DMS153 (cell line): ENCODE data around the gene NKX2-1.
"Not testable (repeated sequence)": the region's sequence is repeated elsewhere in the genome, so short reads cannot be mapped to it uniquely, and the experiment has no call there.

Source experiments
- DNase-seq: peaks from one replicate; lab custom pipeline; 2025; lab: John Stamatoyannopoulos, UW

The NKX2-1 gene

DNA sequence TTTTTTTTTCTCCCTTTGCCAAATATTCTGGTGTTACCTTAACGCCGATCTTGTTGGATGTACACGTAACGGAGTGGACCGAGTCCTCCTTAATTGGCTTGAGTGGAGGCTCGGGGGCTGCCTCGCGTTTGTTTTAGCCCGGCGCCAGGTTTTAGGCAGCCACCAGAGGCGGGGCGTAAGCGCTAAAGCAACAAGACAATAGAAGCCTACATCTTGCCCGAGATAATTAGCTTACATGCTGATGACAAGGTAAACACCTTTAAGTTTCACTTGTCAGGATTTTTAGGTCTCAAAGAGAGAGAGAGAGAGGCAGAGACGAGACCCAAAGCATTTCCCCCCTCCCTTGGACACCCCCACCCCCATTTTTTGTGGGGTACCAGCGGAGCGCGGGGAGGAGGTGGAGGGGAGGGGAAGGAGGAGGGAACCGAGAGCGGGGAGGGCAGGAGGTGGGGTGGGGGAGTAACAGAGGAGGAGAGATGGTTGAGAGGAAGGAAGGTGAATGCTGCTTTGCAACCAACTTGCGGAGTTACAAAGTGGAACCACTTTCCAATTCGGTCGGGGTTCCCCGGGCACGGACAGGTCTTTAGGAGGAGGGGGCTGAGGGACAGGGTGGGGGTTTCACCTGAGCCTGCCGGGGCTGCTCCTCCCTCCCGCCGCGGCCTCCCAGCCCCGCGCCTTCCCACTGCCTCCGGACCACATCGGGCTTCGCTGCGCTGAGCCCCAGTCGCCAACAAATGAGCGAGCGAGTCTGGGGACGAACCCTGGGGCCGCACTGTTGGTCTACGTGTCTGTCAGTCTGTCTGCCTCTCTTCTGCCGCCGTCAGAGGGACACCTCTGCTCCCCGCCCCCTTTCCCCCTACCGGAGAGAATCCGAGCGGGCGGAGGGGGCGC, at the start of gene NKX2-1:
Gene NKX2-1, minus strand, starts transcription at position 802 of the 891 bp plus-strand sequence. Its CDS starts 103 bp downstream, at position 699.
- DNase-seq, result peak; percentile 63

DNA sequence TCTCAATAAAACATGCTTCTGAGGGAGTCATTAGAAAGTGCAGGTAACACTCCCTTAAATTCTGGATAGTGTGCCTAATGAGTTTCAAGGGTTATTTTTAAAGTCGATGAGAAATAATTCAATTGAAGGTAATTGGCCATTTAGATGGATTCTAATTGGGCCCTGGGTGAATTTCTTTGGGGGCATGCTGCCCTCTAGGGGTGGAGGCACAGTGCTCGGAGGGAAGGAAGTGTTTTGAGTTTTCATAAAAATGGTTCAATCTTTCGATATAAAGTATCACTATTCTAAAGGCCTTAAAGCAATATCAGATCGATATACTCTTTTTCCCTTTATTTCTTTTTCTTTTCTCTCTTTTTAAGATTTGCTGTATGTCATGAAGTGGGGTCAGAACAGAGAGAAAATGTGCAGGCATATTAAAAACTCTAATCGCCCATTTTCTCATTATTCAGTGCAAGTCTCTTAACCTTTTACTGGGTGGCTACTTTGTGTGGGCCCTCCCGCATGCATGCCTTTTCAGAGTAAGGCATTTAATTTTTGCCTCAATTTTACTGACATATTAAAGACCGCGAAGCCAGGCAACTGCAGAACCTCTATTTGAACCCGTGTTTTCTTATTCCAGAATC, 36.9 kb upstream of the NKX2-1 start:
- no peak for DNase-seq

DNA sequence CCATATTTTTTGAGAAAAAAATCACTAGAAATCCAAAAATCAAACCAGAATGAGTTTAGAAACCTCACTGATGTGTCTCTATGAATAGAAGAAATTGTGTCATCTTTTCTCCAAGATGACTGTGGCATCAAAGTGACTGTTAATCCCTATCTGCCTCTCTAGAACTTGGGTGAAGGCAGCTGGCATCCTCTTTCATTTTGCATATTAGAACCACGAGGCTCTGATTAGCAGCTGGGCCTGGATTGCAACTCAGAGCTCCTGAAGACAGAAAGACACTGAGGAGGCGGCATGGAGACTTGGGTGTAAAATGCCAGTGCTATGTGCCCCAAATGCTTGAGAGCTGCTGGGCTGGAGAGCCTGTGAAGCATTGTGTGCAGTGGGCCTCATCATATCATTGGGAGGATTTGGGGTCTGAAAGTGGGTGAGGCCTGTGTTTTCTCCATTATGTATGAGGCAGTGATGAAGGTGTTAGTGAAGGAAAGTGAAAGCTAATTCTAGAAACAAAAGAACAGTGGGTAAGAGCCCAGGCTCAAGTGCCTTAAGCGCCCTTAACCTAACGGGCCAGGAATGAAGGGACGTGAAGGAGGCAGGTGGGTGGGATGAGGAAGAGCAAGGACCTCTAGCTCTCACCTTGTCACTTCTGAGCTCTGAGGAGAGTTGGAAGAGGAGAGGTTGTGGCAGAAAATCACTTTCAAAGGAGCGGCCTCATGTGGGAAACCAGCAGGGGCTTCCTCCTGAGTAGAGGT, 36.1 kb upstream of the NKX2-1 start:
- no peak for DNase-seq

DNA sequence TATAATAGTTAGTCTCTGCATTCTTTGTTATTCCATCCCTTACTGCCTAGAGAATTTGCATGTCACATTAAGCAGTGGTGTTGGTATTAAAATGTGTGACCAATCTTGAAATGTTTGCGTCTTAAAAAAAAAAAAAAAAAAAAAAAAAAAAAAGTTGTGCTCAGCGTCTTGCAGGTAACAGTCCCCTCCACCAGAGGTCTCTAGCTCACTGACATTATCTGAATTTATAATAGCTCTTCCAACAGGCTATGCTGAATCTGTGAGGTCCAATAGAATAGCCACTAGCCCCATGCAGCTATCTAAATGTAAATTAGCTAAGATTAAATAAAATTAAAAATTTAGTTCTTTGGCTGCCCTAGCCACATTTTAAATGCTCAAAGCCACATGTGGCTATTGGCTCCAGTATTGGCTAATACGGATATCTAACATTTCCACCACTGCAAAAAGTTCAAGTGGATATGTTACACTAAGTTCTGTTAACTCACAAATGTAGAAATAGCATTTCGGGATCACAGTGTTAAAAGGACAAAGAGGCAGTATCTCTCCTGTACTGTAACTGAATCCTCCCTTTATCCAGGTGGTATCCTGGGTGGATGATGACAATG, 33.7 kb upstream of the NKX2-1 start:
- peak; percentile 45 for DNase-seq

DNA sequence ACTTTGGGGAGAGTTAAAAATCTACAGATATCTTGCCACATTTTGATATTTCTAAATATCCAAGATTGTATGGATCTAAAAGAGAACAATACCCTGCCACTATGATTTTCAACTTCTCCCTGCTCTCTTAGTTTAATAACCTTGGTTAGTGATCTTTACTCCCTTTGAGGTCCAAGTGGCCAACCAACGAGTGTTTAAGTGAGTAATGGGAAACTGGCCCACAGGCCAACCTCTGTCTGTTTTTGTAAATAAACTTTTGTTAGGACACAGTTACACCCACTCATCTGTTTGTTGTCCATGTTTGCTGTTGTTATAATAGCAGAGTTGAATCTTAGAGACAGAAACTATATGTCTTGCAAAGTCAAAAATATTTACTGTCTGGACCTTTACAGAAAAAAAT, 30.9 kb upstream of the NKX2-1 start:
- DNase-seq, result no peak

DNA sequence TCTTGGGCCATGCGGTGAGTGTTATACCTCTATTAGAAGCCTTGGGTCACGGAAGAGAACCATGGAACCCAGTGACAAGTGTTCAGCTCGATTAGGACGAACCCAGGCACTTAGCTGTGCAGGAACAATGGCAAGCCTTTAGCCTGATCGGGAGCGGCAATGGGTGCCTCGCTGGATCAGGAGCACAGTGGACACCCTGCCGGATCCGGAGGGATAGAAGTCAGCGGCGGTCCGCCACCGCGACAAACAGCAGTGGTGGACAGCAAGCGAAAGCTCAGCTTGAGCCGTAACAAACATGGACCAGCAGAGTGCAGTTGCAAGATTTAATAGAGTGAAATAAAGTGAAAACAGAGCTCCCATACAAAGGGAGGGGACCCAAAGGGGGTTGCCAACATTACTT, 24.2 kb upstream of the NKX2-1 start:
- DNase-seq, result not testable (repeated sequence)

DNA sequence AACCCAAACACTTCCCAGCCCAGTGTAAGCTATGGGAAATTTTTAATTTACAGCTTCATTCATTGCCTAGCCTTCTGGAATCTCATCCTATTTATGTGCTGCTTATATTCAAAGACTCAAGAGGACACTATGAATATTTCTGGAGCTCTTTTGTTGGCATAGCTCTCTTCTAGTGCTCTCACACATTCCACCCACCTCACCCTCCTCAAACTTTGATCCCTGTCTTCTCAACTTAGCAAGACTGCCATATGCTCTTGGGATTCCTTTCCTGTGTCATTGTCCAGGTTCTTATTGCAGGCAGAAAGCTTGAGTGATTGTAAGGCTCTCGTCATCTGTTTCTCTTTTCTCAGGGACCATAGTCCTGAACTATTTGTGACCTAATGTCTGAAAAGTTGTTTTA, 18.0 kb upstream of the NKX2-1 start:
- DNase-seq, result no peak

DNA sequence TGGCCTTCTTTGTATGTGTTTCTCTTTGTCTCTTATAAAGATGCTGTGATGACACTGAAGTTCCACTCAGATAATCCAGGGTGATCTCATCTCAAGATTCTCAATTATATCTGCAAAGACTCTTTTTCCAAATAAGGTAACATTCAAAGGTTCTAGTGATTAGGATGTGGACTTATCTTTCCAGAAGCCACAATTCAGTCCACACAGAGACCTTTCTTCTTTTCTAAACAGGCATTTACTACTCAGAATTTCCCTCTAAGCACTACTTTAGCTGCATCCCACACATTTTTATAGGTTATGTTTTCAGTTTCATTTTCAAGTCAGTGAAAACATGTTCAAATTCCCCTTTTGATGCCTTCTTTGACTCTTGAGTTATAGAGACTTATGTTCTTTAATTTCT, 9.0 kb upstream of the NKX2-1 start:
- no peak for DNase-seq

DNA sequence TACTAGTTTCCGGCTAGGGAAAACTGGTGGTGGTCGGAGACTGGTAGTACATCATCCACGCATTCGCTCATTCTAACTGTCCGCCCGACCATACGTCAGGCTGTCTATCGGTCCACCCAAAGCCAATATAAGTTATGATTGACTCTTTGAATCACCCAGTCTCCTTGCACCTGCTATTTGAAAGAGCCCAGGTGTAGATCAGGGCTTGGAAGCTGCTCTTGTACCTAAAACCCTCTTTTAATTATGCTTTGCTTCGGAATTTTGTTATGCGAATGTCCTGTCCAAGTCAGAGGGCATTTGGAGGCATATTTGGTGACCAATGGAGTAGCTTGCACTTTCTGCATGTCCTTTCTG, 5.7 kb upstream of the NKX2-1 start:
- DNase-seq, result no peak

DNA sequence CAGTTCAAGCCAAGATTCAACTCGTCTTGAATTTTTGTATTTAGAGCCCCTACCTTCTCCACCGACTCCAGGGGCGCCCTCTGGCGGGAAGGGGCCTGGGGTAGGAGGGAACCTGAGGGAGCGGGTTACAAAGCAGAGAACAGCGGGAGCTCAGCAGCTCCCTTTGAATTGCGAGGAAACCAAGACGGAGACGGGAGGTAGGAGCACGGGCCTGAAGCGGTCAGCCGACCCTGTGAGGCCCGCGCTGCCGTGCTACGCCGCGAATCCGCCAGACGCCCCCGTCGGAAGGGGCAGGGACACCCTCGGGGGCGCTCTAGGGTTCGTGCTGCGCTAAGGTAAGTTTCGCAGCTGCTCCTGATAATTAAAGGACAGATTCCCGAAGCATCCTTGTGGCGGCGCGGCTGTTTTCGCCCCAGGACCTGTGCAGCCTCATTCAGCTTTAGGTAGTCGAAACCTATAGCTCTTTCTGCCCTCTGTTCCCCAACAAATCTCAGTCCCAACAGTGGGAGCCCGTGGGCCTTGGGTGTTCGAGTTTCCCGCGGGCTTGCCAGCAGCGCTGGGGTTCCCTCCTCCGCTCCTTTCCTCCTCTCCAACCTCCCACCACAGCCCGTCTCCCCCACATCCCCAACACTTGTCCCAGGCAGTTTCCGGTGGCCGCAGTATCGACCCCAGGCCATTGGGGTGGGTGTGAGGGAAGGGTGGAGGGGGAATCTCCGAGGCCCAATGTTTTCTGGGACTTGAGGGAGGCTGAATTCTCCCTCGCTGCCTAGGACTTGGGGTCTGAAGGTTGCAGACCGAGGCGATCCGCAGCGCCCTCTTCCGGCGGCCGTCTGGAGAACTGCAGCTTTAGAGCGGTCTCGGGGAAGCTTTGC, 5.1 kb upstream of the NKX2-1 start:
- no peak for DNase-seq

DNA sequence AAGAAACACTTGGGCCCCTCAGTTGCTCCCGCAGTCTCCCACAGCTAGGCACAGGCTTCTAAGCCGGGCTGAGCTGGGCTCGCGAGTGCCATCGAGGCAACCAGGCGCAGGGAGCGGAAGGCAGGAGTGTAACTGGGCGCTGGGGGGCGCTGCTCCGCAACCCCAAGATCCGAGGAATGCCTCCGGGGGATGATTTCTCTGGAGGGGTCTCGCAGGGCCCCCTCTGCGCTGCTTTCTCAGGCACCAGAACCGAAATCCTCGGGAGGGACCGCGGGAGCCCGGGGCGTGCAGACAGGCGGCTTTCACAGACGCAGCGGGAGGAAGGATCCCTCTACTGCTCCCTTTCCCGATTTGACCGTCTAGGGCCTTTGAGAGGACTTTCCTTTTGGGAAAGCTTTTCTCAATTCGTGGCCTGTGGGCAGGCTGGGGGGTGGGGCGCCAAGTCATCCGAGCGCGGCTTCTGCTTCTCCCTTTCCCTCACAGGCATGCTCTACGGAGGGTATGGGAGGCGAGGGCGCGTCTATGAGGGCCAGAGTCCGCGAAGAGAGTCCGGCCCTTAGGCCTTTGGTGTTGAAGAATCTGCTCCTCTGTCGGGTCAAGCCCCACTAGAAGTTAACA, 4.3 kb upstream of the NKX2-1 start:
- no peak for DNase-seq

DNA sequence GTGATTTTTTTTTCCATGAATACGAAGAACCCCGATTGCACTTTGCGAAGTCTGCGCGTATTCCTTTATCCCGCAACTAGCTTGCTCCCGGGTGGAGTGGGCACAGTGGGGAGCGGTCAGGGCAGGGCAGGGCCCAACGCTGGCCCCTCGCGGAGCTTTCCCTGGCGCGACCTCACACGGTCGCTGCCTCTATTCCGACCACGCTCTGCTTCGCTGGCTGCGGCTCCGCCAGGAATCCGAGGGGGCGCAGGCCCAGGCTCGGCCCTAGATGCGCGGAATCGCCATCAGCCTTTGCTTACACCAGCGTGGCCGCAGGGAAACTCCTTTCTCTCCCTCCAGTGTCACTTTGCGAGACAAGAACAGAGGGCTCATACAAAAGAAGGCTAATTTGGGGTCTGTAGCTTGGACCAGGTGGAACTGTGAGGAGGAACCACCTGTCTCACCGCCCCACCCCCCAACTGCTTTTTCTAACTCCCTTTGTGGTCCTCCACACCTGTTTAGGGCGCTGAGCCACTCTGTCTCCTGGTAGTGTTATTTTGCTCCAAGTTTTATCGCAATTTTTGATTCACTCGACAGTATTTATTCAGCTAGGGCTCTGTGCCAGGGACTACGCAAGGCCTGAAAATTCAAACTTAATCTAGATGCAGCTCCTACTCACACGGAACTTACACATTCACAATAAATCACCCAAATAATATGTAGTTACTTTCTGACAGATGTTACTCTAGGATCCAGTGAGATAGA, 3.1 kb upstream of the NKX2-1 start:
- DNase-seq, result no peak

DNA sequence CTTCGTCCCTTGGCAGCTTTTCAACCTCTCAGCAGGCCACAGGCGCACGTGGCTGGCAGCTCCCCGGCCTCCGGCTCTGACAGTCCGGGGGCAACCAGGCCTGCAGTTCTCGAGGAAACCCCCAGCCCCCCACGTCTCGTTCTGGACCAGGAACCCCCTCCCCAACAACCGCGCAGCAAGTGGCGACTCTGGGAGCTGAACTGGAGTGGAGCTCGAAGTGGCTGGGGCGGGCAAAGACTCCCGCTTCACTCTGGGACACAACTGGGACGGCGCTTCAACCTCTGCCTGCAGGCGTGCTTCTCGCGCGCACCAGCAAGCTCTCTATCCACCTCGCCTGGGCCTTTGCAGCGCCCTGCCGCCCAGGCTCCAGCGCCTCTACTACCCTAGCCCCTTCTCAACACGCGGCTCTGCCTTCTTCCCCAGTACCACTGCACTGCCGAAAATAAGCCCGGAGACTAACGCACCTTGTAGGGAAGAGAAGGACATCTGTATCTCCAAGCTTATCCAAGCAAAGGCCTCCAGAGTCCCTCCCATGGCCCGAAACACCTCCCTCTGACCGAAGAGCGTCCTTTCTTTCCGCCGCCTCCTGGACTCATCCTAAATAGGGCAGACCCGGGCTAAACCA, 2.4 kb upstream of the NKX2-1 start:
- no peak for DNase-seq

DNA sequence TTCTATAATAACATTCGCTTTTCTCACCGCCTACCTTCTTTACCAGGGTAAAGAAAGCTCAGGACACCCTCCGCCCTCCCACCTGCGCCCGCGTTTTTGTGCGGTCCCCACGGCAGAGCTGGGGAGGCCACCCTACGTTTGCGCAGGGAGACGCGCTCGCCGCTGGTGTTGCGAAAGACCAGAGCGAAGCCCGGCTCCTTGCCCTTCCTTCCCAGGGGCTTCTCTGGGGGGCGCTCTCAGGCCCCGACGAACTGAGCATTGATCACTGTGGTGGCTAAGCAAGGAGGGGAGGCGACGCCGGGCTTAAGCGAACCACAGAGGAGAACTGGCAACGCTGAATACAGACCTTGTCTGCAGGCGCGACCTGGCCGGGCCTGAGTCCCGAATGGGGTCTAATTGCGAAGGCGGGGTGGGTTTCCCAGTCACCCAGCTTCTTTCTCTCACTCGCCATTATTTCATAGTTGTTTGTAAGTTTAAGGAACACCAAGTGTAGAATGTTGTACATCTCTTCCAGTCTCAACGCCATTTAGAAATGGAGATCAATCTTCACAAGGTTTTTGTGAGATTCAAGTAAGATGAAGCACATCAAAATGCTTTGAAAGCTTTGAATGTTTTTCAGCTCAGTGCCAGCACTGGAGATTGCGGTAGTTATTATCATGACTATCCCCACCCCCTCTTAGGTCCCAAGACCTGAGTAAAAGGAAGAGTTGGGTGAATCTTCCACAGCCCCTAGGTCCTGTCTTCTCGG, 1.7 kb upstream of the NKX2-1 start:
- no peak for DNase-seq

DNA sequence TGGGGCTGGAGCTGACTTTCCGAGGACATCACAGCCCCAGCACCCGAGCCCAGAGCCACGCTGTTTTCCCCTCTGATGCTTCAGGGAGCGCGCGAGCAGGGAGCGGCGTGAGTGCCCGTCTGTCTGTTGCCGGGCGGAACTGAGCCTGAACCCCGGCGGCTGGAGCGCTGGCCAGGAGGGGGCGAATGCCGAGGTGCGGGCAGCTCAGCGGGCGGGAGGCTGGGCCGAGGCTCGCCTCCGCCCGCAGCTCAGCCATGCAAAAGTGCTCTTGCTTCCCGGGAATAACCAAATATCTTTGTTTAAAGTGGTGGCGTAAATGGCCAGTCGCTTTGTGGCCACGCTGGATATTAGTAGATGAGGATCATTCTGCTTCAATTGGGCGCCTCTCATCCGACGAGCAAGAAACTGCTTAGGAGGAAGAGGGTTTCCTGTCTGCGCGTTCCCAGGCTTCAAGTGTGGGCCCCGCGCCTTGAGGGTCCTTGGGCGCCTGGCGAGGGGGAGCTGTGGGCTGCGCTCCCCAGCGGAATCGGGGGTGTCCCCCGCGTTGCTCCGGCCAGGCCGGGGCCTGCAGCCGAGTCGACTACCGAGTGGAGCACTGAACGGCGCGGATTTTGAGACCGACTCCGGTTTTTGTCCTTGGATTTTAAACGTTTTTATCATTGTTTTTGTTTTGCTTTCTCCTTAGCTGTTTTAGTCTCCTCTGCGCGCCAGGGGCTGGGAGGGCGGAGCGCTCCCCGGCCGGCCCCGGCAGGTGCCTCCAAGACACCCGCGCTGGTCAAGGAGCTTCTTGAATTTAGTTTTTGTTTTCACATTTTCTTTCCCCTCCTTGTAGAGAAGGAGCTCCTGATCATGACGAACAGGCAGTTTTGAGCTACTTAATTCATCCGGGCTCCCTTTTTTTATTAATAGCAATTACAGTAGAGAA, 831 bp upstream of the NKX2-1 start:
- peak; percentile 73 for DNase-seq

DNA sequence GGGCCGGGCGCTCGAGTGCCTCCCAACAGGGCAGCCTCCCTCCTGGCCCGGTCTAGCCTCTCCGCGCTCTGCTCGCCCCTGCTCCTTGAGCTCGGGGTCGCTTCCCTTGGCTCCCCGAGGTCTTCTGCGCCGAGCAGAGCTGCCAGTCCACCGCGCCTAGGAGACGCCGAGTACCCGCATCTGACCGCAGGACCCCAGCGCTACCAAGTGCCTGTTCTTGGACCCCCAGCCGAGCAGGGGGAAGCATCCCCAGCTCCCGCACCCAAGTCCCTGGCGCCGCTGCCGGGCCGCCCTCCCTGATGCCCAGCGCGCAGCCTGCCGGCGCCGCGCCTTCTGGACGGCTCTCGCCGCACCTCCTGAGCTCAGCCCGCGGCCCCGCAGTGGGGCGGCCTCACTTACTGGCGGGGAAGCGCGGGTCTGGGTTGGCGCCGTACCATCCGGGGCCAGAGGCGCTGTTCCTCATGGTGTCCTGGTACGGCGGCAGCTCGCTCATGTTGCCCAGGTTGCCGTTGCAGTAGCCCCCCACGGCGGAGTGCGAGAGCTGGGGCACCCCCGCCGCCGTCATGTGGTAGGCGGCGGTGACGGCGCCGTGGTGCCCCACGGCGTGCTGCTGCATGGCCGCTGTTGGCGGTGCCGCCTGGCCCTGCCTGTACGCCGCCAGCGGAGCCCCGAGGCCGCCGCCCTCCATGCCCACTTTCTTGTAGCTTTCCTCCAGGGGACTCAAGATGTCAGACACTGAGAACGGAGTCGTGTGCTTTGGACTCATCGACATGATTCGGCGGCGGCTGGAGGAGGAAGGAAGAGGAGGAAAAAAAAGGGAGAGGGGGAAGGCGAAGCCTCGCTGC, 1.2 kb downstream of the NKX2-1 start:
- no peak for DNase-seq

DNA sequence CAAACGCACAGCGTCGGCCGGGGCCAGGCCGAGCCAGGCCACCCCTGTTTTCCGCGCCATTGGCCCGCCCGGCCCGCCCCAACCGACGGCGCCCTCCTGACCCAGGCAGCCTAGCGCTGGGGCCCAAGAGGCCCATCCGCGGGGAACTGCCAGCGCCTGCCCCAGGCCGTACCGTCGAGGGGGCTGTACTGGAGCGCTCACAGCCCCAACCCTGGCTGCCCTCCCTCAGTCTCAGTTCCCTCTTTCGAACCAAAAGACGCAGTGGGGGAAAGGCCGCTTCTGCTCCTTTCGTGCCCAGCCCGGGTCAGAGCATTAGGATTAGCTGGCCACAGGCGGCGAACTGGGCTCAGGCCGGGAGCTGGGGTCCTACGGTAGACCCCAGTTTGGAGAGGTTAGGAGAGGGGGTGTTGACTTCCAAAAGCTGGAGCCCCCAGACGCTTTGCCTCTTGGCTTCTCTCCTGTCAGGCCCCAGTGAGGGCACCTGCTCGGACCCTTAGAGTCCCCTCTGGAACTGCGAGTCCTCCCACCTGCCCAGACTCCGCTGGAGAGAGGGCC, 1.9 kb downstream of the NKX2-1 start:
- DNase-seq, result no peak
